ENCODE data around the gene EDN1.

Gene EDN1

DNA sequence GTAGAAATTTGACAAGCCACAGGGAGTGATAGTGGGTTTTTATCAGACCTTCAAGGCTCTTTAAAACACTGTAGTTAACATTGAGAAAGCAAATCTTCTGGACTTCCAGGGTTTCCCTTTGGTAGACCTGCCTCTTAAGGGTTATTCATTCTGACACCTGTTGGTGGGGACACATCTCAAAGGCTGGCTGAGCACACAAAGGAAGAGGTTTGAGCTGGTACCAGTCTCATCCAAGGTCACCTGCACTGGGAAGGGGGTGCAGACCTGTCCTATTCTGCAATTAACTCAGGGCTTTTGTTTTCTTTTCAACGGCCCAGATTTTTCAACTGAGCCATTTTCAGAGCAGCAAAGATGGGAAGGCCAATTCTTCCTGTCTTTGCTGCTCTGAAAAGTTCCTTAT, 45.6 kb downstream of the EDN1 start:
- DNase-seq (ENCODE audit: low read depth, low spot score), result no peak
- Histone ChIP-seq H3K36me3 (ENCODE audit: control insufficient read depth, insufficient read depth, low read length) (no peaks in the 10 kb centered on the region), H3K4me3 (ENCODE audit: low read length) (no peak overlapping the region), H3K27me3 (ENCODE audit: control insufficient read depth, insufficient read depth, low read length) (no peaks in the 10 kb centered on the region), H3K27ac (ENCODE audit: low read length) (no peak overlapping the region), H3K9me3 (ENCODE audit: control insufficient read depth, insufficient read depth, low read length) (no peaks in the 10 kb centered on the region), H3K4me1 (ENCODE audit: control insufficient read depth, insufficient read depth, low read length) (peaks cover 2% of the 10 kb centered on the region; the same call in 1 of the 2 replicates)
- WGBS (ENCODE audit: insufficient coverage, insufficient read length), result no CpG with 5 or more reads among the region's 1 CpG

GRCh38 chr6:12336121-12336971, 46.2 kb downstream of the EDN1 start:
- Histone ChIP-seq H3K27ac (ENCODE audit: low read length) (no peak overlapping the region), H3K27me3 (ENCODE audit: control insufficient read depth, insufficient read depth, low read length) (no peaks in the 10 kb centered on the region), H3K36me3 (ENCODE audit: control insufficient read depth, insufficient read depth, low read length) (no peaks in the 10 kb centered on the region), H3K4me3 (ENCODE audit: low read length) (no peak overlapping the region), H3K4me1 (ENCODE audit: control insufficient read depth, insufficient read depth, low read length) (peaks cover 2% of the 10 kb centered on the region; the same call in 1 of the 2 replicates), H3K9me3 (ENCODE audit: control insufficient read depth, insufficient read depth, low read length) (no peaks in the 10 kb centered on the region)
- WGBS (ENCODE audit: insufficient coverage, insufficient read length), result no CpG with 5 or more reads among the region's 5 CpGs
- no peak for DNase-seq (ENCODE audit: low read depth, low spot score)

GRCh38 chr6:12339022-12339421, 48.9 kb downstream of the EDN1 start:
- no CpG with 5 or more reads among the region's 3 CpGs for WGBS (ENCODE audit: insufficient coverage, insufficient read length)
- Histone ChIP-seq H3K9me3 (ENCODE audit: control insufficient read depth, insufficient read depth, low read length) (no peaks in the 10 kb centered on the region), H3K36me3 (ENCODE audit: control insufficient read depth, insufficient read depth, low read length) (no peaks in the 10 kb centered on the region), H3K27ac (ENCODE audit: low read length) (no peak overlapping the region), H3K27me3 (ENCODE audit: control insufficient read depth, insufficient read depth, low read length) (no peaks in the 10 kb centered on the region), H3K4me3 (ENCODE audit: low read length) (no peak overlapping the region), H3K4me1 (ENCODE audit: control insufficient read depth, insufficient read depth, low read length) (peaks cover 3% of the 10 kb centered on the region)
- DNase-seq (ENCODE audit: low read depth, low spot score), result no peak

DNA sequence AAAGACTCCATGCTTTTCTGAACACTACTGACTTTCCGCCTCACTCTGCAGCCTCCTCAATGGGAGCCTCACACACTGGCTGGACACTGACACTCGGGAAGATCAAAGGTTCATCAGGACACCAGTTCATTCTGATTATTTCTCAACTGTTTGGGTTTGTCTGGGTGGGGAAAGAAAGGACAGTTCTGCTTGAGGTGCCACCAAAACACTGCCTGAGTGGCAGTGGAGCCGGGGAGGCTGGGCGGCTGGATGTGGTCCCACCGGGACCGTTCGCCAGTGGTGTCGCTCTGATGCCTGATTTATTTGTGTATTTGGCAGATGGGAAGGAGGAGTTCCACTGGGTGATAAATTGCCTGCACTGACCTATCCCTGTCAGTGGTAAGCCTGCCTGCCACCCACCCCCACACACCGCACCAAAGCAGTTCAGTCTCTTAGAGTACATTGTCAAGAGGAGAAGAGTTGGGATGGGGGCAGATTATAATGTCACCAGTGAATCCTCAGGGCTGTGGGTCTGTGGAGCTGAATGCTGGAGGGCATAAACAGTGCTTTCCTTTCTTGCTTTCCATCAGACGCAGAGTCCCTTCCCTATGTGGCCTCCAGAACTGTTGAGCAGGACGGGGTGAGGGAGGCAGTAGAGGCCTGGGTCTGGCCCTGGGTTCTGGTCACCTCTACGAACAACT, 49.8 kb downstream of the EDN1 start:
- no CpG with 5 or more reads among the region's 12 CpGs for WGBS (ENCODE audit: insufficient coverage, insufficient read length)
- peaks cover 3% of the 10 kb centered on the region for H3K4me1 ChIP-seq (ENCODE audit: control insufficient read depth, insufficient read depth, low read length)
- H3K27ac ChIP-seq (ENCODE audit: low read length), result no peak overlapping the region
- no peaks in the 10 kb centered on the region for H3K36me3 ChIP-seq (ENCODE audit: control insufficient read depth, insufficient read depth, low read length)
- H3K27me3 ChIP-seq (ENCODE audit: control insufficient read depth, insufficient read depth, low read length), result no peaks in the 10 kb centered on the region
- no peak for DNase-seq (ENCODE audit: low read depth, low spot score)
- H3K9me3 ChIP-seq (ENCODE audit: control insufficient read depth, insufficient read depth, low read length), result no peaks in the 10 kb centered on the region
- H3K4me3 ChIP-seq (ENCODE audit: low read length), result no peak overlapping the region

DNA sequence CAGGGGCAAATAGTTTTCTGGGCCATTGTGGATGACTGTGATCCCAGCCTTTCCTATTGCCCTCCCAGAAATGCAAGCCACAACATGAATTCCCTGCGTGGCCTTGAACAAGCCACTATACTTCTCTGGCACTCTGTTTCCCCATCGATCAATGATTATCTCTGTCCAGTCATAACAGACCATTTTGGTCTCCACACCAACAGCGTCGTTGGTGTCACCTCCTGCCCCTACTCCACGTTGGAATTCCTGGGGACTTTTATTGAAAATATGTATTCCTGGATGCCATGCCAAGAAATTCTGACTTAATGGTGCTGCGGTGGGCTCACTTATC, 50.3 kb downstream of the EDN1 start:
- H3K4me1 ChIP-seq (ENCODE audit: control insufficient read depth, insufficient read depth, low read length), result peaks cover 3% of the 10 kb centered on the region
- no peak overlapping the region for H3K4me3 ChIP-seq (ENCODE audit: low read length)
- no peak overlapping the region for H3K27ac ChIP-seq (ENCODE audit: low read length)
- H3K27me3 ChIP-seq (ENCODE audit: control insufficient read depth, insufficient read depth, low read length), result no peaks in the 10 kb centered on the region
- no peaks in the 10 kb centered on the region for H3K36me3 ChIP-seq (ENCODE audit: control insufficient read depth, insufficient read depth, low read length)
- no CpG with 5 or more reads among the region's 6 CpGs for WGBS (ENCODE audit: insufficient coverage, insufficient read length)
- no peak for DNase-seq (ENCODE audit: low read depth, low spot score)
- H3K9me3 ChIP-seq (ENCODE audit: control insufficient read depth, insufficient read depth, low read length), result no peaks in the 10 kb centered on the region

DNA sequence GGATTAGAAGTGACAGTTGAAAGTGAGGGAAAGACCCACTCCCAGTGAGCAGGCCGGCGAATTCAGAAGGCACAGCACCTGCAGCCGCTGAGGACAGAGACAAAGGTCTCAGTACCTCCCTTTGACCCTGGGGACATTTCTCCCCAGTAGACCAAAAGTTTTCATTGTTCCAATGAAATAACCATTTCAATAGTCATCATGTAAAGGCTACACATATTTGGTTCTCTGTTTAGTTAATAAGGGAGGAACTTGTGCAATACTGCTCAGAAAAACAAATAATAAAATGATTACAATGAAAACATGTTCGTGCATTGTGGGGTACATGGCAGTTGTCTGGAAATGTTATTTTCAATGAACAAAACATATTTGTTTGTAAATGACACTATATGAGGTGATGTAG, 52.5 kb downstream of the EDN1 start:
- Histone ChIP-seq H3K4me3 (ENCODE audit: low read length) (no peak overlapping the region), H3K27ac (ENCODE audit: low read length) (no peak overlapping the region), H3K36me3 (ENCODE audit: control insufficient read depth, insufficient read depth, low read length) (no peaks in the 10 kb centered on the region), H3K27me3 (ENCODE audit: control insufficient read depth, insufficient read depth, low read length) (no peaks in the 10 kb centered on the region), H3K4me1 (ENCODE audit: control insufficient read depth, insufficient read depth, low read length) (peaks cover 2% of the 10 kb centered on the region), H3K9me3 (ENCODE audit: control insufficient read depth, insufficient read depth, low read length) (no peaks in the 10 kb centered on the region)
- WGBS (ENCODE audit: insufficient coverage, insufficient read length), result no CpG with 5 or more reads among the region's 4 CpGs
- DNase-seq (ENCODE audit: low read depth, low spot score), result no peak

DNA sequence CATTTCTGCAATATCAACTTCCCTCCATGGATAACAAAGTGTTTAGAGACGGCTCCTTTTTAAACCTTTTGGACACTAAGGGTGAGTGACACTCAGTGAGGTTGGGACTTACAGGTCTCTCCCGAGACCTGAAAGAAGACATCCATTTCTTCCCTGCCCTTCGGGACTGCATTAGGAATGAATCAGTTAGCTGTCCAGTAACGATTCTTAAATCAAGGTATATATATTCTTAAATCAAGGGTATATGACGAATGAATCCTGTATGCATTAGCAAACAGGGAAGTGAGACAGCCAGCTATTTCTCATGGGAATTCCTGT, 52.9 kb downstream of the EDN1 start:
- Histone ChIP-seq H3K27ac (ENCODE audit: low read length) (no peak overlapping the region), H3K36me3 (ENCODE audit: control insufficient read depth, insufficient read depth, low read length) (no peaks in the 10 kb centered on the region), H3K4me1 (ENCODE audit: control insufficient read depth, insufficient read depth, low read length) (peaks cover 2% of the 10 kb centered on the region), H3K4me3 (ENCODE audit: low read length) (no peak overlapping the region), H3K27me3 (ENCODE audit: control insufficient read depth, insufficient read depth, low read length) (no peaks in the 10 kb centered on the region), H3K9me3 (ENCODE audit: control insufficient read depth, insufficient read depth, low read length) (no peaks in the 10 kb centered on the region)
- no peak for DNase-seq (ENCODE audit: low read depth, low spot score)
- WGBS (ENCODE audit: insufficient coverage, insufficient read length), result no CpG with 5 or more reads among the region's 5 CpGs

- Histone ChIP-seq H3K27me3 (ENCODE audit: control insufficient read depth, insufficient read depth, low read length) (no peaks in the 10 kb centered on the region), H3K4me1 (ENCODE audit: control insufficient read depth, insufficient read depth, low read length) (peaks cover 2% of the 10 kb centered on the region), H3K36me3 (ENCODE audit: control insufficient read depth, insufficient read depth, low read length) (no peaks in the 10 kb centered on the region), H3K4me3 (ENCODE audit: low read length) (no peak overlapping the region), H3K27ac (ENCODE audit: low read length) (no peak overlapping the region), H3K9me3 (ENCODE audit: control insufficient read depth, insufficient read depth, low read length) (no peaks in the 10 kb centered on the region)
- no CpG with 5 or more reads among the region's 8 CpGs for WGBS (ENCODE audit: insufficient coverage, insufficient read length)
- DNase-seq (ENCODE audit: low read depth, low spot score), result no peak
These were observed 53.4 kb downstream of the EDN1 start for GRCh38 chr6:12343440-12344162.

DNA sequence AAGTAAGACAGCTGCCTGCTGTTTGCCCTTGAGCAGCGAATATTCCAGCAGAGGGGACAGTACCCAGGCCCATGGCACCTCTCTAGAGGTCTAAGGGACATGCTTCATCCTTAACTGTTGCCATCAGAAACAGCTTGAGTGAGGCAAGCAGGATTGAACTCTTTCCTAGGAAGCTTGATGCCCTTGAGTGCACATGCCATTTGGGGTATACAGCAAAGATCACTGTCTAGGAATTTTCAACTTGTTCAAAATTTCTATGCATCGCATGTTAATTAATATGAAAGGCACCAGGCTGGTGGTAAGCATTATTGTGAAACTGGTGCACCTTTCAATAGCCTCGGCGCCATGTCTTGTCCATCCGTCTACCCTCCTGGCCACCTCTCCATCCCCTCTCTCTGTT, 54.1 kb downstream of the EDN1 start:
- Histone ChIP-seq H3K27ac (ENCODE audit: low read length) (no peak overlapping the region), H3K36me3 (ENCODE audit: control insufficient read depth, insufficient read depth, low read length) (no peaks in the 10 kb centered on the region), H3K4me3 (ENCODE audit: low read length) (no peak overlapping the region), H3K27me3 (ENCODE audit: control insufficient read depth, insufficient read depth, low read length) (no peaks in the 10 kb centered on the region), H3K9me3 (ENCODE audit: control insufficient read depth, insufficient read depth, low read length) (no peaks in the 10 kb centered on the region), H3K4me1 (ENCODE audit: control insufficient read depth, insufficient read depth, low read length) (peaks cover 2% of the 10 kb centered on the region)
- DNase-seq (ENCODE audit: low read depth, low spot score), result no peak
- no CpG with 5 or more reads among the region's 5 CpGs for WGBS (ENCODE audit: insufficient coverage, insufficient read length)

DNA sequence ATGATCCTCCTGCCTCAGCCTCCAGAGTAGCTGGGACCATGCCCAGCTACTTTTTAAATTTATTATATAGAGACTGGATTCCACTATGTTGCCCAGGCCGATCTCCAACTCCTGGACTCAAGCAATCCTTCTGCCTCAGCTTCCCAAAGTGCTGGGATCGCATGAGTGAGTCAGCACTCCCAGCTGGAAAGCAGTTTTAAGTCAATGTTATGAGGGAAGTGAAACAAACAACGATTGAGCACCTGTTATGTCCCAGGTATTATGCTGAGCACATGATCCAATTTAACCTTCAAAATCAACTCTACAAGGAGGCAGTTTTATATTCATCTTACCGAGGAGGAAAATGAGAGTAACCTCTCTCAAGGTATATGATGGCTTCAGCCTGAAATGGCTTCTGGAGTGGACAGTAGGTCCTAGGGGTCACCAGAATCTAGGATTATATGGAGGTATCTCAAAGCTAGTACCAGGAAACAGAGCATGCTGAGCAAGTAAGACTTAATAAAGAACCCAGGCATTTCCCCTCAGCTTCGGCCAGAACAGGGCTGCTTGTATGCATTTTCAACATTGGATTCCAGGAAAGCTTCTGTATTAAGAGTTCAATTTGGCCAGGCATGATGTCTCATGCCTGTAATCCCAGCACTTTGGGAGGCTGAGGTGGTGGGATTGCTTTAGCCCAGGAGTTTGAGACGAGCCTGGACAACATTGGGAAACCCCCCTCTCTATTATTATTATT, 55.0 kb downstream of the EDN1 start:
- H3K4me1 ChIP-seq (ENCODE audit: control insufficient read depth, insufficient read depth, low read length), result peaks cover 2% of the 10 kb centered on the region

More for the DNA sequence above, 55.0 kb downstream of the EDN1 start:
- no peak overlapping the region for H3K27ac ChIP-seq (ENCODE audit: low read length)
- no peaks in the 10 kb centered on the region for H3K36me3 ChIP-seq (ENCODE audit: control insufficient read depth, insufficient read depth, low read length)
- H3K4me3 ChIP-seq (ENCODE audit: low read length), result no peak overlapping the region
- H3K9me3 ChIP-seq (ENCODE audit: control insufficient read depth, insufficient read depth, low read length), result no peaks in the 10 kb centered on the region
- no peaks in the 10 kb centered on the region for H3K27me3 ChIP-seq (ENCODE audit: control insufficient read depth, insufficient read depth, low read length)
- WGBS (ENCODE audit: insufficient coverage, insufficient read length), result no CpG with 5 or more reads among the region's 6 CpGs
- DNase-seq (ENCODE audit: low read depth, low spot score), result no peak
